Neural progenitor cell (in vitro differentiated cells): ENCODE results near the gene RNF11. TPM values are rescaled to one million over a fixed set of nuclear protein-coding genes. Genes with fewer than 3 reads are reported as not detected.

Experiments used
- DNase-seq: peaks from one replicate; pipeline ENCODE4 v3.0.0-alpha.2; 2016; ENCODE audit warnings: low spot score
- H2AFZ ChIP-seq: fragments of 200-600 bp; sonication (generic); replicated peaks from 2 replicates; pipeline ENCODE4 v1.6.1; 2016; ENCODE audit warnings: antibody characterized with exemption
- H3F3A ChIP-seq: fragments of 200-600 bp; sonication (generic); 2 replicates; pipeline ENCODE4 v1.6.1; 2016; ENCODE audit warnings: antibody characterized with exemption, low read depth
- H3K27ac ChIP-seq: fragments of 200-600 bp; sonication (generic); 2 replicates; pipeline ENCODE4 v1.5.1; 2016; ENCODE audit warnings: mild to moderate bottlenecking
- H3K27me3 ChIP-seq: fragments of 200-600 bp; sonication (generic); 2 replicates; pipeline ENCODE4 v1.6.1; 2016; ENCODE audit warnings: mild to moderate bottlenecking, moderate library complexity
- H3K36me3 ChIP-seq: fragments of 200-600 bp; sonication (generic); 2 replicates; pipeline ENCODE4 v1.5.1; 2016
- H3K4me1 ChIP-seq: fragments of 200-600 bp; sonication (generic); 2 replicates; pipeline ENCODE4 v1.6.1; 2016; ENCODE audit warnings: mixed run types
- H3K4me2 ChIP-seq: fragments of 200-600 bp; sonication (generic); 2 replicates; pipeline ENCODE4 v1.6.1; 2016
- H3K4me3 ChIP-seq: fragments of 200-600 bp; sonication (generic); 2 replicates; pipeline ENCODE4 v1.5.1; 2016
- H3K79me2 ChIP-seq: fragments of 200-600 bp; sonication (generic); 2 replicates; pipeline ENCODE4 v1.6.1; 2016; ENCODE audit warnings: low read depth
- H3K9ac ChIP-seq: fragments of 200-600 bp; sonication (generic); 2 replicates; pipeline ENCODE4 v1.6.1; 2016
- H3K9me3 ChIP-seq: fragments of 200-600 bp; sonication (generic); 2 replicates; pipeline ENCODE4 v1.5.1; 2016; ENCODE audit warnings: low read depth
- H4K20me1 ChIP-seq: fragments of 200-600 bp; sonication (generic); 2 replicates; pipeline ENCODE4 v1.6.1; 2016; ENCODE audit warnings: low read depth
- H3K27ac Mint-ChIP-seq: 3 replicates; pipeline ENCODE4 v1.8.0; 2021; ENCODE audit warnings: mixed read lengths
- H3K27me3 Mint-ChIP-seq: 2 replicates; pipeline ENCODE4 v1.8.0; 2022; ENCODE audit warnings: low read depth, mild to moderate bottlenecking, inconsistent platforms, moderate library complexity, mixed read lengths; ENCODE audit not compliant: insufficient read depth
- H3K36me3 Mint-ChIP-seq: 3 replicates; pipeline ENCODE4 v1.8.0; 2021; ENCODE audit warnings: mixed read lengths
- H3K4me1 Mint-ChIP-seq: 3 replicates; pipeline ENCODE4 v1.8.0; 2021; ENCODE audit warnings: mixed read lengths
- H3K4me3 Mint-ChIP-seq: 3 replicates; pipeline ENCODE4 v1.8.0; 2021; ENCODE audit warnings: mild to moderate bottlenecking, moderate library complexity, mixed read lengths
- H3K9me3 Mint-ChIP-seq: 3 replicates; pipeline ENCODE4 v1.8.0; 2020; ENCODE audit warnings: mixed read lengths
- EZH2 ChIP-seq: fragments of 200-600 bp; sonication (generic); IDR thresholded peaks from 2 replicates; pipeline ENCODE4 v1.6.1; 2017; ENCODE audit warnings: antibody characterized with exemption, mild to moderate bottlenecking, moderate library complexity
- EZH2phosphoT487 ChIP-seq: fragments of 200-600 bp; sonication (generic); IDR thresholded peaks from 2 replicates; pipeline ENCODE4 v1.6.1; 2017; ENCODE audit warnings: antibody characterized with exemption
- total RNA-seq: library from RNA; depleted of rRNA; stranded (reverse); fragments of >200 nt; gene quantifications from 2 replicates; pipeline ENCODE4 v1.2.3, GENCODE V29; 2015; ENCODE audit warnings: low replicate concordance
- TF ChIP-seq, protein P1 (sequence below): fragments of 200-600 bp; sonication (generic); IDR thresholded peaks from 2 replicates; pipeline ENCODE4 v1.5.1; 2017; ENCODE audit warnings: antibody characterized with exemption, mild to moderate bottlenecking

RNF11 gene
- total RNA-seq, 1 donor from 2014 or later: 108 TPM

DNA sequence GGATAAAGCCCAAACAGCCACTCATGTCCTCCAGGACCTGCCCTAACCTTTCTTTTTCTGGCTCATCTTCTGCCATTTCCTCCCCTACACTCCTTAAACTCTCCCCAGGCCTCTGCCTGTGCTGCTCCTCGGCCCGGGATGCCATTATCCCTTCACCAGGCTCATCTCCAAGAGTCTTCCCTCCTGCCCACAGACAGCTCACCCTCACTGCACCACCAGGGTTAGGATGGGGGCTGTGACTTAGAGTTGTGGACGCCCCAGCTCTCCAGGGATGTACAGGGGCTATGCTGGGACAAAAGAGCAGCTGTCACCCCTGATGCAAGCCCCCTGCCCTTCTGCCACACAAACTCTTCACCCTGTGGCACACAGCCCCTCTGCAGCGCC is 62.2 kb downstream of the RNF11 start:
- no peaks in the 10 kb centered on the region for H3K36me3 Mint-ChIP-seq
- Histone ChIP-seq H2AFZ (no peak overlapping the region), H3K4me2 (no peak overlapping the region), H3F3A (no peaks in the 10 kb centered on the region), H3K79me2 (no peaks in the 10 kb centered on the region), H3K4me3 (no peak overlapping the region), H3K9me3 (no peaks in the 10 kb centered on the region), H3K4me1 (no peaks in the 10 kb centered on the region), H4K20me1 (no peaks in the 10 kb centered on the region), H3K27me3 (no peaks in the 10 kb centered on the region), H3K36me3 (no peaks in the 10 kb centered on the region), H3K27ac (no peak overlapping the region), H3K9ac (no peak overlapping the region)
- H3K27me3 Mint-ChIP-seq: peaks cover 2% of the 10 kb centered on the region
- peaks cover 3% of the 10 kb centered on the region for H3K4me1 Mint-ChIP-seq
- H3K27ac Mint-ChIP-seq: no peak overlapping the region
- H3K4me3 Mint-ChIP-seq: no peak overlapping the region
- no peaks in the 10 kb centered on the region for H3K9me3 Mint-ChIP-seq
- TF ChIP-seq, protein P1, sequence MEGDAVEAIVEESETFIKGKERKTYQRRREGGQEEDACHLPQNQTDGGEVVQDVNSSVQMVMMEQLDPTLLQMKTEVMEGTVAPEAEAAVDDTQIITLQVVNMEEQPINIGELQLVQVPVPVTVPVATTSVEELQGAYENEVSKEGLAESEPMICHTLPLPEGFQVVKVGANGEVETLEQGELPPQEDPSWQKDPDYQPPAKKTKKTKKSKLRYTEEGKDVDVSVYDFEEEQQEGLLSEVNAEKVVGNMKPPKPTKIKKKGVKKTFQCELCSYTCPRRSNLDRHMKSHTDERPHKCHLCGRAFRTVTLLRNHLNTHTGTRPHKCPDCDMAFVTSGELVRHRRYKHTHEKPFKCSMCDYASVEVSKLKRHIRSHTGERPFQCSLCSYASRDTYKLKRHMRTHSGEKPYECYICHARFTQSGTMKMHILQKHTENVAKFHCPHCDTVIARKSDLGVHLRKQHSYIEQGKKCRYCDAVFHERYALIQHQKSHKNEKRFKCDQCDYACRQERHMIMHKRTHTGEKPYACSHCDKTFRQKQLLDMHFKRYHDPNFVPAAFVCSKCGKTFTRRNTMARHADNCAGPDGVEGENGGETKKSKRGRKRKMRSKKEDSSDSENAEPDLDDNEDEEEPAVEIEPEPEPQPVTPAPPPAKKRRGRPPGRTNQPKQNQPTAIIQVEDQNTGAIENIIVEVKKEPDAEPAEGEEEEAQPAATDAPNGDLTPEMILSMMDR: no peak
- TF ChIP-seq EZH2phosphoT487 (no peak), EZH2 (no peak)
- DNase-seq: no peak

DNA sequence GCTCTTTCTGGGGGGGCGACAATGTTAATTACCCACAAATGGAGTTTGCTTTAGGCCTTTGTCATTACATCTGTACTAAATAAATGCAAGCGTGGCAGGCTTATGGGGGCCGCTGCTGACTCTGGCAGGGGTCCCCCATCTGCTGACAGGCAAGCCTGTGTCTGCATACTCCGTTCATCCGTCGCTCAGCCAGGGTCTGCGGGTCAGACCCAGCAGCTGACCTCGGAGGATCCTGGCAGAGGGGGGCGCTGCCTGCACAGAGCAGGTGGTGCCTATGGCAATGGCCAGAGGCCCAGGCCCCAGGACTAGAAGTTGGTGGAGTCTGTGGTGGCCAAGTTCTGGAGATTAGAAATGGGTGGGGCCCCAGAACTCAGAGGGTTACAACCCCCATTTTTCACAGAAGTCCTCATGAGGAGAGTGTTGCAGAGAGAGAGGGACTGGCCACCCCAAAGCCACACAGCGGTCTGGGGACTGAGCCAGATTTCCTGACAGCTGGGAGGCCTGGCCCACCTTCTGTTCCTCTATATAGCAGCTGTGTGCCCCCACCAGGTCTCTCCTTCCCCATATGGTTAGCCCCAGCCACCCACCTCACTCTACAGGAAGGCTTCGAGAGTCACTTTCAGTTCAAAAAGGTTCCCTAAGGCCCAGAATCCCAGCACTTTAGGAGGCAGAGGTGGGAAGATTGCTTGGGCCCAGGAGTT is 63.3 kb downstream of the RNF11 start:
- Histone ChIP-seq H3F3A (no peaks in the 10 kb centered on the region), H3K4me1 (no peaks in the 10 kb centered on the region), H3K27ac (no peak overlapping the region), H3K36me3 (no peaks in the 10 kb centered on the region), H4K20me1 (no peaks in the 10 kb centered on the region), H3K27me3 (no peaks in the 10 kb centered on the region), H3K4me3 (no peak overlapping the region), H3K4me2 (no peak overlapping the region), H3K9me3 (no peaks in the 10 kb centered on the region), H2AFZ (no peak overlapping the region), H3K9ac (no peak overlapping the region), H3K79me2 (no peaks in the 10 kb centered on the region)
- no peak for DNase-seq
- Mint-ChIP-seq H3K9me3 (no peaks in the 10 kb centered on the region), H3K27me3 (peaks cover 2% of the 10 kb centered on the region), H3K4me3 (no peak overlapping the region), H3K4me1 (peaks cover 7% of the 10 kb centered on the region), H3K27ac (no peak overlapping the region), H3K36me3 (no peaks in the 10 kb centered on the region)
- TF ChIP-seq EZH2phosphoT487: no peak
- TF ChIP-seq, protein P1: no peak
- TF ChIP-seq EZH2: no peak

DNA sequence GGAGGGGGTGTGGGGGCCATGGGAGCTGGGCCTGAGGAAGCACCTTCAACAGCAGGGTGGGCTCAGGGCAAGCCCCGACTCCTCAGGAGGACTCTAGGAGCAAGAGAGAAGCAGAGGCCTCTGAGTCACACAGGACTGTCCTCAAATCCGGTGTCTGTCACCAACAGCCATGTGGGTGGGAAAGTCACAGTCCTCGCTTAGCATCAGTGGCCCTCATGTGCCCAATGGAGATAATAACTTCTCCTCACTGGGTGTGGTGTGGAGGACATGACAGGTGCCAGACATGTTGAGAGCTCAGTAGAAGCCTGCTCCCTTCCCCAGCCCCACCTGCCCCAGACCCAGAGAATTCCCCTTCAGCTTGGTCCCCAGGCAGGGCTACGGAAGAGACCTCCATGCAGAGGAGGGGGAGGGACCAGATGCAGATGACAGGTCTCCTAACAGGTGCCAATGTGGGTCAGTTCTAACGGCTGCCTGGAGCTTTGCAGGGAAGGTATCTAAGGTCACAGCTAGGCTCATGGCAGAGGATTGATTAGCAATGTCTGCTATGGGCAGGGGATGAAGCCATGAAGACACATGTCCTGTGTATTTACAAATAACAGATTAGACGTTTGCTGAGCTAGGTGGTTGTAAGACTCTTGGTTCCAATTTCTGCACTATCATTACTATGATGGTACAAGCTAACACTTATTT is 64.1 kb downstream of the RNF11 start:
- H3K79me2 ChIP-seq: no peaks in the 10 kb centered on the region
- H3K4me3 ChIP-seq: no peak overlapping the region
- no peak for DNase-seq
- no peaks in the 10 kb centered on the region for H3K36me3 ChIP-seq
- H4K20me1 ChIP-seq: no peaks in the 10 kb centered on the region
- Mint-ChIP-seq H3K9me3 (no peaks in the 10 kb centered on the region), H3K36me3 (no peaks in the 10 kb centered on the region), H3K27me3 (peaks cover 2% of the 10 kb centered on the region), H3K4me1 (peaks cover 7% of the 10 kb centered on the region), H3K4me3 (no peak overlapping the region), H3K27ac (no peak overlapping the region)
- H3K27ac ChIP-seq: no peak overlapping the region
- no peaks in the 10 kb centered on the region for H3K9me3 ChIP-seq
- no peak overlapping the region for H3K4me2 ChIP-seq
- no peaks in the 10 kb centered on the region for H3K27me3 ChIP-seq
- H2AFZ ChIP-seq: no peak overlapping the region
- H3K9ac ChIP-seq: no peak overlapping the region
- no peaks in the 10 kb centered on the region for H3F3A ChIP-seq
- peaks cover 1% of the 10 kb centered on the region for H3K4me1 ChIP-seq
- TF ChIP-seq EZH2phosphoT487: no peak
- no peak for TF ChIP-seq EZH2
- TF ChIP-seq, protein P1: no peak
